Uterus (tissue), 2 donors: ENCODE measurements around the gene PLD2.

ENCODE experiments used
- CTCF ChIP-seq, 4 experiments: fragments of 200-600 bp in 2 of 4; fragments of 450-650 bp in 2 of 4; sonication (generic) in 2 of 4; IDR thresholded peaks; one replicate each; pipeline ENCODE4 v1.5.1; 2016 to 2019; ENCODE audit warnings: antibody characterized with exemption in 4 of 4, mild to moderate bottlenecking in 2 of 4, moderate library complexity in 1 of 4
- POLR2A ChIP-seq, 2 donors: fragments of 450-650 bp; IDR thresholded peaks; one replicate each; pipeline ENCODE4 v1.6.1; 2016; ENCODE audit warnings: antibody characterized with exemption in 2 of 2, mild to moderate bottlenecking in 1 of 2, moderate library complexity in 1 of 2

- no peak for TF ChIP-seq CTCF (IDR thresholded peaks at IDR 0.05)
- TF ChIP-seq POLR2A (IDR thresholded peaks at IDR 0.05) = no peak
Observed at GRCh38 chr17:4860651-4861050, 53.7 kb downstream of the PLD2 start.
